ENCODE results near the gene STIMATE. TPM values are rescaled to one million over a fixed set of nuclear protein-coding genes. Genes with fewer than 3 reads are reported as not detected.

STIMATE gene
- total RNA-seq, 2 experiments from 2014 or later = 12.0 to 17.1 TPM

DNA sequence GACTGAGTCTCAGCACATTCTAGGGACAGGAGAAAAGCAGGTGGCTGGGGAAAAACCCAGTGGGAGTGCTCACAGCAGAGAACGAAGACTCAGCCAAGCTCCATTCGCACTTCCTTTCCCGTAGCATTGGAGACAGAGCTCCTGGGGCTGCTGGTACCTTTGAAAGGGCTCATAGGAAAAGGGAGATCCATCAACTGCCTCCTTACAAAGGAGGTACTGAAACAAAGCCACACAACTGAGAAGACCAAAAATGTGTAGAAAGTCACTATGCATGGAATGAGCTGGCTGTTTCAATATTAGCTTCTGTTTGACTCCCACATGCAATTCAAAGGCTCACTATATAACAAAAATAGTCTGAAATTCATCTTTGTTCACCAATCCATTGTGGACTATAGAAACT, 16.9 kb downstream of the STIMATE start:
- intact Hi-C loops (cut with DNase I, micrococcal nuclease) = no loop called here
- H3K27ac Mint-ChIP-seq = no peak overlapping the region

DNA sequence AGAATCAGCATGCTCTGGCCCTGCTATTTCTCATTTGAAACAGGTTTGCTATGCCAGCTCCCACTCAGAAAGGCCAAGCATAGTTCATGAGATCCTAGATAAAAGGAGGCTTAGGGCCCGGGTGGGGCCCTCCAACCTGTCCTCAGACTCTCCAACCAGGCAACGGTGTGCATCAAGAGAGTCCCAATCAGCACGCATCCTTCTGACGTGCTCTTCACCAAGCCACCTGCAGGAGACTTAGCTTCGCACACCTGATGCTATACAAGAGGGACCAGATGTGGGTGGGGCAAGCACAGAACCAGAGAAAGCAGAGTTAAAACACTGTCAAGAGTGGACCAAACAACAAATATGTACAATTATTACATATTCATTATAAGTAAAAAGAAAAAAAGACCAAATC, 17.3 kb downstream of the STIMATE start:
- H3K27ac Mint-ChIP-seq = no peak overlapping the region
- H3K36me3 Mint-ChIP-seq (ENCODE audit: low read depth) = peaks cover 3% of the 10 kb centered on the region
- peaks cover 25% of the 10 kb centered on the region for H3K4me1 Mint-ChIP-seq
- DNase-seq (no peak), ATAC-seq (peak; percentile 44)
- H3K27me3 Mint-ChIP-seq = no peaks in the 10 kb centered on the region
- intact Hi-C loops (cut with DNase I, micrococcal nuclease) = no loop called here
- ChIA-PET POLR2A (no interaction called here), CTCF (interaction anchor here (1.0 to 1.8 kb wide), 3 partner anchors 12 to 36 kb away, joined by 3 to 6 read pairs (median 5); no protein-coding TSS in a partner anchor)
- H3K4me3 Mint-ChIP-seq = no peak overlapping the region
- no peaks in the 10 kb centered on the region for H3K9me3 Mint-ChIP-seq (ENCODE audit: low read depth)

More for the DNA sequence above, 16.9 kb downstream of the STIMATE start:
- ATAC-seq = peak; percentile 83
- Mint-ChIP-seq H3K4me1 (peaks cover 21% of the 10 kb centered on the region), H3K27me3 (no peaks in the 10 kb centered on the region), H3K9me3 (ENCODE audit: low read depth) (no peaks in the 10 kb centered on the region), H3K36me3 (ENCODE audit: low read depth) (peaks cover 4% of the 10 kb centered on the region), H3K4me3 (no peak overlapping the region)
- CTCF ChIA-PET = interaction anchor here (0.7 to 1.6 kb wide), 3 partner anchors 13 to 42 kb away, joined by 3 to 6 read pairs (median 3); no protein-coding TSS in a partner anchor
- no peak for DNase-seq
- POLR2A ChIA-PET = no interaction called here

DNA sequence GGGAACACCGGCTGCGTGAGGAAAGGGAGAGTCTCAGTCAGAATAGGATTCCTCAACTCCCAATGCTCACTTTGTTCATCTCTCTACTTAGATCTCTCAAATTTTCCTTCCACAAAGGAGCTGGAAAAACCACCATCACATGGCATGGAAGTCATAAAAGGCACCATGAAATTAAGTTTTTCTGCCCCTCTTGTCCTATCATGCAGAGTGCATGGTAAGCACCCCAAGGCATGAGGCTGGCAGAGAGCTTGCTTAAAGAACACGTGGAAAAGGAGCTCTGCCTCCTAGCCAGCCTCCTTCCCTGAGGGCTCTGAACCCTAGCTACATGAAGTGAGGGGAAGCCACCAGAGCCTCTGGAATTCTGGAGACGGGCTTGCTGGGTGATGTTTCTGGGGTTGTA, 17.8 kb downstream of the STIMATE start:
- no peak overlapping the region for H3K4me3 Mint-ChIP-seq
- ChIA-PET CTCF (interaction anchor here (0.5 to 1.8 kb wide), 3 partner anchors 12 to 48 kb away, joined by 3 to 5 read pairs (median 4); no protein-coding TSS in a partner anchor), POLR2A (no interaction called here)
- ATAC-seq = no peak
- H3K9me3 Mint-ChIP-seq (ENCODE audit: low read depth) = no peaks in the 10 kb centered on the region
- H3K4me1 Mint-ChIP-seq = peaks cover 29% of the 10 kb centered on the region
- DNase-seq = no peak
- no peaks in the 10 kb centered on the region for H3K27me3 Mint-ChIP-seq
- intact Hi-C loops (cut with DNase I, micrococcal nuclease) = no loop called here
- peaks cover under 1% of the 10 kb centered on the region for H3K36me3 Mint-ChIP-seq (ENCODE audit: low read depth)
- no peak overlapping the region for H3K27ac Mint-ChIP-seq

- no peak overlapping the region for H3K27ac Mint-ChIP-seq
- no peak for DNase-seq
- H3K36me3 Mint-ChIP-seq (ENCODE audit: low read depth) = no peaks in the 10 kb centered on the region
- no peak overlapping the region for H3K4me3 Mint-ChIP-seq
- ATAC-seq = no peak
- H3K9me3 Mint-ChIP-seq (ENCODE audit: low read depth) = no peaks in the 10 kb centered on the region
- H3K27me3 Mint-ChIP-seq = no peaks in the 10 kb centered on the region
- ChIA-PET CTCF (interaction anchor here (0.5 to 1.8 kb wide), 5 partner anchors 13 to 255 kb away, joined by 3 to 5 read pairs (median 4); no protein-coding TSS in a partner anchor), POLR2A (no interaction called here)
- intact Hi-C loops (cut with DNase I, micrococcal nuclease) = no loop called here
- H3K4me1 Mint-ChIP-seq = peaks cover 34% of the 10 kb centered on the region
These were observed 18.3 kb downstream of the STIMATE start for GRCh38 chr3:52879090-52879489.

DNA sequence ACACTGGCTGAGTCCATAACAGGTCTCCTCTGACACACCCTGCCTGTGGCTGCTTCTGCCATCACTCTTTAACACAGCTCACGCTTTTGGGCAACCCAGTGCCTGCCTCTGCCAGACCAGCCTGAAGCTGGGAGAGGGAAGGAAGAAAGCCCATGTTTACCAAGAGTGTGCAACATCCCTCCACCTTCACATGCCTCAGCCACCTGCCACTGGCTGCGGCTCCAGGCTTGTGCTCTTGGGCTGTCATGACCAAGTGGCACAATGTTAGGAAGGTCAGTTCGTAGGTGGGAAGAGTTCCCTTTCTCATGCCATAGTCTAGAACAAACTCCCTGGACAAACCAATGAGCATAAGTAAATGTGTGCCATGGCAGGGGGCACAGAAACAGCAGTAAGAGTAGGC, 20.3 kb downstream of the STIMATE start:
- Mint-ChIP-seq H3K9me3 (ENCODE audit: low read depth) (no peaks in the 10 kb centered on the region), H3K4me1 (peaks cover 42% of the 10 kb centered on the region), H3K36me3 (ENCODE audit: low read depth) (no peaks in the 10 kb centered on the region), H3K4me3 (no peak overlapping the region), H3K27me3 (no peaks in the 10 kb centered on the region), H3K27ac (no peak overlapping the region)
- DNase-seq = no peak
- CTCF ChIA-PET = interaction anchor here (2.1 kb wide), 1 partner anchor 61 kb away, joined by 4 read pairs; no protein-coding TSS in a partner anchor
- POLR2A ChIA-PET = no interaction called here
- no peak for ATAC-seq
- intact Hi-C loops (cut with DNase I, micrococcal nuclease) = no loop called here

DNA sequence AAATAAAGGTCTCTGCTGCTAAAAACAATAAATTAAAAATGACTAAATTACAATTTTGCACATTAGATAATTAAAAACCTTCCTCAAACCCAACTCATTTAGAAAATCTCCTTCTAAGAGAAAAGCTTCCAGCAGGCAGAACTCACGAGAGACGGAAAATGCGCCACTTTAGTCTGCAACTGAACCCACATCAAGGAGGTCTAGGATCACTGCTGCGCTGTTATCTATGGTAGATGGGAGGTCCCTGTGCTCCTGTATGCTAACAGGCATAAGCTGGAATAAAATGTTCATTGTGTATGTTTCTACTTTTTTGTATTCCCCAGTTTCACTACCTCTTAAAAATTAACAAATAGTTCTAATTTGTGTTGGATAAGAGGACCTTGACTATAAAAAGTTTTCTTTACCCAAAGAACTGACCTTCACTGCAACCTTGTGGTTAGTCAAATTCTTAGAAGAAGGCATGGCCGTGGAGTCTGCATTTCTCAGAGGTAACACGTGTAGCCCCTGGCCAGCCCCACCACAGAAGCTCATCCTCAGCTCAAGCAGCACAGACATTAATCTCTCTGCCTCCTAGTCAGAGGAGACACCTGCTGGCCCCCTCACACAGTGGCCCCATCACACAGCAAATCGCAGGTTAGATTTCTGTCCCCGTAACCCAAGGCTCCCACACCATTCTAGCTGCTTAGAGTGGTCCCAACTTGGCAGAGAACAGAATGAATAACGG, 22.3 kb downstream of the STIMATE start:
- intact Hi-C loops (cut with DNase I, micrococcal nuclease) = loop anchor here in 1 of 2 experiments (1.0 kb wide), 1 partner anchor 18 kb away; no protein-coding TSS in a partner anchor
- no peak for DNase-seq
- Mint-ChIP-seq H3K27ac (peak overlapping the region; percentile 20), H3K27me3 (no peaks in the 10 kb centered on the region), H3K4me1 (peaks cover 42% of the 10 kb centered on the region), H3K36me3 (ENCODE audit: low read depth) (no peaks in the 10 kb centered on the region), H3K4me3 (no peak overlapping the region), H3K9me3 (ENCODE audit: low read depth) (no peaks in the 10 kb centered on the region)
- CTCF ChIA-PET = interaction anchor here (0.6 to 2.2 kb wide), 5 partner anchors 19 to 627 kb away, joined by 3 to 11 read pairs (median 3); no protein-coding TSS in a partner anchor
- no peak for ATAC-seq
- POLR2A ChIA-PET = no interaction called here

DNA sequence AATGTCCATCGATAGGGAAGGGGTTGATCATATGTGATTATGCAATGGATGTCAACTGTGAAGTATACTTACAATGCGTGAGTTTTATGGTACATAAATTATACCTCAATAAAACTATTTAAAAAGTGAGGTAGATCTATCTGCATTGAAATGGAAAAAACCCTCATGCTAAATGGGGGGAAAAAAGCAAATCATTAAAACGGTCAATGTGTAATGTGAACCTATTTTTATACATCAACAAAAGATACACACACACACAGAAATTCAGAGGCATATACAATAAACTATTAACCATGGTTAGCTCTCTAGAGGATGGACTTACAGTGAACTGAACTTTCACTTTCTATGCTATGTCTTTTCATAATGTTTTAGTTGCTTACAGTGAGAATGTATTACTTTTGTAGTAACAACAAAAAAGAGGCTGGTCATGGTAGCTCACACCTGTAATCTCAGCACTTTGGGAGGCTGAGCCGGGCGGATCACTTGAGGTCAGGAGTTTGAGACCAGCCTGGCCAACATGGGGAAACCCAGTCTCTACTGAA, 23.1 kb downstream of the STIMATE start:
- no peaks in the 10 kb centered on the region for H3K9me3 Mint-ChIP-seq (ENCODE audit: low read depth)
- H3K4me3 Mint-ChIP-seq = no peak overlapping the region
- POLR2A ChIA-PET = no interaction called here
- intact Hi-C loops (cut with DNase I, micrococcal nuclease) = loop anchor here in 1 of 2 experiments (1.0 kb wide), 1 partner anchor 19 kb away; no protein-coding TSS in a partner anchor
- ATAC-seq (peak; percentile 42), DNase-seq (no peak)
- H3K27me3 Mint-ChIP-seq = no peaks in the 10 kb centered on the region
- CTCF ChIA-PET = interaction anchor here (1.3 to 2.2 kb wide), 2 partner anchors 19 to 55 kb away, joined by 3 to 11 read pairs; no protein-coding TSS in a partner anchor
- H3K36me3 Mint-ChIP-seq (ENCODE audit: low read depth) = no peaks in the 10 kb centered on the region
- peaks cover 37% of the 10 kb centered on the region for H3K4me1 Mint-ChIP-seq
- no peak overlapping the region for H3K27ac Mint-ChIP-seq

DNA sequence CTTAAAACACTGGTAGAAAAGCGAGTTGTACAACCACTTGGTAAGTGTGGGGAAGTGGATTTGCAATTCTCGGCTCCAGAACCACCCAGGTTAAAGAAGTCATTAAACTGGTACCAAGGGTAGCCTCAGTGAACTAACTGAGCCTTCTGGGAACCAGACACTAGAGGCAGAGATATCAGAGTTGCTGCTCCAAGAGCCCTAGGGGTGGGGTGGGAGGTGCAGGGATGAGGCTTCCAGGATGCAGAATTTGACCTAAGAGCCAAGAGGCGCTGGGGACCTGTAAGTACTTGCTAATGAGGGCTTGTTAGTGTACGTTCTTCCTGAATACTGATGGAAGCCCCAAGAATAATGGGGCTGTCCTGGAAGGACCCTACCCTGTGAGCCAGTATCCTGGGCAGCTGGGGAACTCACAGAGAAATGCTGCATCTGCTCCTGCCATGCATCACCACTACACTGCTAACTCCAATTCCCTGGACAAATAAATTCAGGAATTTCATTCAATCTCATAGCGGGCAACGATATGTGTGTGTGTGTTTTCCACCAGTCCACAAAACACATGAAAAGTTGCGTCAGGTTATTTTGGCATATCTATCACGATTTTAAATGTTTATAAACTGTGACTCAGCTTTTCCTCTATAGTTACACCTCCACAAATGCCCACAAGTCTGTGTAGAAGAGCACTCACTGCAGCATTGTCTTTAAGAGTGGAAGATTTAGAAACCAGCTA, 23.8 kb downstream of the STIMATE start:
- no peaks in the 10 kb centered on the region for H3K9me3 Mint-ChIP-seq (ENCODE audit: low read depth)
- no peaks in the 10 kb centered on the region for H3K36me3 Mint-ChIP-seq (ENCODE audit: low read depth)
- ATAC-seq = peak; percentile 69
- CTCF ChIA-PET = interaction anchor here (2.2 kb wide), 1 partner anchor 20 kb away, joined by 11 read pairs; no protein-coding TSS in a partner anchor
- POLR2A ChIA-PET = no interaction called here
- no peak for DNase-seq
- intact Hi-C loops (cut with DNase I, micrococcal nuclease) = loop anchor here in 1 of 2 experiments (1.0 kb wide), 1 partner anchor 20 kb away; no protein-coding TSS in a partner anchor
- H3K27ac Mint-ChIP-seq = no peak overlapping the region
- peaks cover 37% of the 10 kb centered on the region for H3K4me1 Mint-ChIP-seq
- no peak overlapping the region for H3K4me3 Mint-ChIP-seq
- no peaks in the 10 kb centered on the region for H3K27me3 Mint-ChIP-seq

DNA sequence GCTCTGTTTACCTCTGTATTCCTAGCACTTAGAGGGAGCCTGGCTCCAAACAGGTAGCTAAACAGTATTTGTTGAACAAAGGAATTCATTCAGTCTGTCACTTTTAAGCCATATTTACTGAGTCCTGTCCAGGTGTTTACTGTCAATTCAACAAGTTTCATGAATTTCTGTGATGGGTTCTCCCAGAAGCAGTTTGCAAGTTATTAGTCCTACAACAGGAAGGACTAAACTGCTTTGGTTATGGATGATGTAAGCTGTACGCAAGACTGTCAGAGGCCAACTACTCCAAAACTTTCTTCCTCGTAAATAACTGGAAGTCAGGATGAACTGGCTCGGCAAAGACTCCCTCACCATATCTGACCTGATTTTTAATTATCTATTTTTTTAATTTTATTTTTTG, 25.1 kb downstream of the STIMATE start:
- DNase-seq (no peak), ATAC-seq (no peak)
- ChIA-PET CTCF (no interaction called here), POLR2A (interaction anchor here (0.7 kb wide), 1 partner anchor 217 kb away, joined by 4 read pairs; no protein-coding TSS in a partner anchor)
- H3K4me1 Mint-ChIP-seq = peaks cover 37% of the 10 kb centered on the region
- H3K27ac Mint-ChIP-seq = peak overlapping the region; percentile 32
- no peaks in the 10 kb centered on the region for H3K36me3 Mint-ChIP-seq (ENCODE audit: low read depth)
- no peak overlapping the region for H3K4me3 Mint-ChIP-seq
- intact Hi-C loops (cut with DNase I, micrococcal nuclease) = no loop called here
- no peaks in the 10 kb centered on the region for H3K27me3 Mint-ChIP-seq
- H3K9me3 Mint-ChIP-seq (ENCODE audit: low read depth) = no peaks in the 10 kb centered on the region

DNA sequence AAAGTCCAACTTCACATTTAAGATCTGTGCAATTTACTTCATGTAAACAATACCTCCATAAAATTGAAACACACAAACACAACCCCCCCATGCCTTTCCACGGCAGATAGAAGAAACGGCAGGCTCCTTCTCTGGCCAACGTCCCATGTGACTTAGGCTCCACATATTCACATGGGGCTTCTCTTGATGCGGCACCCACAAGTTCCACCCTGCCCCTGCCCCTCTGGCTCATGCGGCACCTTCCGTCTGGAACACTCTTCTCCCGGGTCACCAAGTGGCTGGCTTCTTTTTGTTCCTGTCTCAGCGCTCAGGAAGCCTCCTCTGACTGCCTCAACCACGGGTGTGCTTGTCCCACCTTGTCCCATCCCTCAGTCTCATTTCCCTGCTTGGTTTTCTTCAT, 25.6 kb downstream of the STIMATE start:
- CTCF ChIA-PET = no interaction called here
- peak overlapping the region; percentile 32 for H3K27ac Mint-ChIP-seq

GRCh38 chr3:52870471-52870870, 26.9 kb downstream of the STIMATE start:
- ChIA-PET POLR2A (interaction anchor here (0.6 kb wide), 1 partner anchor 11 kb away, joined by 8 read pairs; no protein-coding TSS in a partner anchor), CTCF (no interaction called here)
- H3K27me3 Mint-ChIP-seq = no peaks in the 10 kb centered on the region
- H3K36me3 Mint-ChIP-seq (ENCODE audit: low read depth) = peaks cover 4% of the 10 kb centered on the region
- ATAC-seq (no peak), DNase-seq (no peak)
- H3K9me3 Mint-ChIP-seq (ENCODE audit: low read depth) = peaks cover 4% of the 10 kb centered on the region
- H3K4me3 Mint-ChIP-seq = no peak overlapping the region
- intact Hi-C loops (cut with DNase I, micrococcal nuclease) = no loop called here
- peaks cover 33% of the 10 kb centered on the region for H3K4me1 Mint-ChIP-seq
- H3K27ac Mint-ChIP-seq = no peak overlapping the region

More for the DNA sequence above, 25.6 kb downstream of the STIMATE start:
- POLR2A ChIA-PET = no interaction called here
- no peaks in the 10 kb centered on the region for H3K36me3 Mint-ChIP-seq (ENCODE audit: low read depth)
- ATAC-seq (no peak), DNase-seq (no peak)
- H3K4me1 Mint-ChIP-seq = peaks cover 37% of the 10 kb centered on the region
- intact Hi-C loops (cut with DNase I, micrococcal nuclease) = no loop called here
- no peaks in the 10 kb centered on the region for H3K9me3 Mint-ChIP-seq (ENCODE audit: low read depth)
- H3K4me3 Mint-ChIP-seq = no peak overlapping the region
- H3K27me3 Mint-ChIP-seq = no peaks in the 10 kb centered on the region
